ENCODE results near the gene EMCN. TPM values are rescaled to one million over a fixed set of nuclear protein-coding genes. Genes with fewer than 3 reads are reported as not detected.

Gene EMCN
- total RNA-seq, 1 experiment from 2014 or later = not detected

- H3K27ac Mint-ChIP-seq = no peak overlapping the region
- H3K36me3 Mint-ChIP-seq = no peaks in the 10 kb centered on the region
- no peak overlapping the region for H3K4me3 Mint-ChIP-seq
- H3K9me3 Mint-ChIP-seq = no peaks in the 10 kb centered on the region
- DNase-seq (ENCODE audit: low spot score) (no peak), ATAC-seq (no peak)
- peaks cover 7% of the 10 kb centered on the region for H3K4me1 Mint-ChIP-seq
- ChIA-PET POLR2A (no interaction called here), CTCF (no interaction called here)
- H3K27me3 Mint-ChIP-seq (ENCODE audit: low read depth) = no peaks in the 10 kb centered on the region
- TF ChIP-seq RELA (CRISPR knock-in tag; IDR thresholded peaks at IDR 0.05; ENCODE audit: borderline replicate concordance) (no peak), NFATC4 (CRISPR knock-in tag; IDR thresholded peaks at IDR 0.05) (no peak), ZNF232 (CRISPR knock-in tag; IDR thresholded peaks at IDR 0.05) (no peak), ATF6 (CRISPR knock-in tag; IDR thresholded peaks at IDR 0.05) (no peak), AR (CRISPR knock-in tag; IDR thresholded peaks at IDR 0.05) (no peak), ETV6 (CRISPR knock-in tag; IDR thresholded peaks at IDR 0.05) (no peak), TEAD1 (CRISPR knock-in tag; IDR thresholded peaks at IDR 0.05) (no peak), ARID4B (CRISPR knock-in tag; IDR thresholded peaks at IDR 0.05; ENCODE audit: borderline replicate concordance) (no peak), SMAD3 (CRISPR knock-in tag; IDR thresholded peaks at IDR 0.05; ENCODE audit: borderline replicate concordance) (no peak), MLX (CRISPR knock-in tag; IDR thresholded peaks at IDR 0.05) (no peak), ZNF532 (CRISPR knock-in tag; IDR thresholded peaks at IDR 0.05; ENCODE audit: borderline replicate concordance) (no peak)
Measured at GRCh38 chr4:100417565-100417964, 100.3 kb downstream of the EMCN start.
